ENCODE data around the gene DDRGK1. TPM values are rescaled to one million over a fixed set of nuclear protein-coding genes. Genes with fewer than 3 reads are reported as not detected.

Gene DDRGK1
- total and polyA plus RNA-seq, 7 donors: 36.6 to 82.2 (median 49.7) TPM

- intact Hi-C loops (cut with DNase I): loop anchor here in 1 of 2 donors (5.0 kb wide), 1 partner anchor 128 kb away; no protein-coding TSS in a partner anchor
- ATAC-seq (no peak), DNase-seq (no peak)
- 80 to 86% (median 84%) methylated on average over 2 of the region's 2 CpGs for WGBS, 3 donors
- TF ChIP-seq, protein P1, sequence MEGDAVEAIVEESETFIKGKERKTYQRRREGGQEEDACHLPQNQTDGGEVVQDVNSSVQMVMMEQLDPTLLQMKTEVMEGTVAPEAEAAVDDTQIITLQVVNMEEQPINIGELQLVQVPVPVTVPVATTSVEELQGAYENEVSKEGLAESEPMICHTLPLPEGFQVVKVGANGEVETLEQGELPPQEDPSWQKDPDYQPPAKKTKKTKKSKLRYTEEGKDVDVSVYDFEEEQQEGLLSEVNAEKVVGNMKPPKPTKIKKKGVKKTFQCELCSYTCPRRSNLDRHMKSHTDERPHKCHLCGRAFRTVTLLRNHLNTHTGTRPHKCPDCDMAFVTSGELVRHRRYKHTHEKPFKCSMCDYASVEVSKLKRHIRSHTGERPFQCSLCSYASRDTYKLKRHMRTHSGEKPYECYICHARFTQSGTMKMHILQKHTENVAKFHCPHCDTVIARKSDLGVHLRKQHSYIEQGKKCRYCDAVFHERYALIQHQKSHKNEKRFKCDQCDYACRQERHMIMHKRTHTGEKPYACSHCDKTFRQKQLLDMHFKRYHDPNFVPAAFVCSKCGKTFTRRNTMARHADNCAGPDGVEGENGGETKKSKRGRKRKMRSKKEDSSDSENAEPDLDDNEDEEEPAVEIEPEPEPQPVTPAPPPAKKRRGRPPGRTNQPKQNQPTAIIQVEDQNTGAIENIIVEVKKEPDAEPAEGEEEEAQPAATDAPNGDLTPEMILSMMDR (IDR thresholded peaks at IDR 0.05): no peak
- H3K4me3 ChIP-seq: no peak overlapping the region
- H3K9me3 ChIP-seq: no peaks in the 10 kb centered on the region
- H3K27ac ChIP-seq: no peak overlapping the region
- peaks cover 0 to 11% (median 5%) of the 10 kb centered on the region in 3 donors for H3K27me3 ChIP-seq (ENCODE audit: insufficient read depth in 3 of 3, low read length in 2 of 3)
- peaks cover 12% of the 10 kb centered on the region for H3K4me1 ChIP-seq
- H3K36me3 ChIP-seq (ENCODE audit: insufficient read depth in 1 of 2, low read depth in 1 of 2): no peaks in the 10 kb centered on the region
Observed at GRCh38 chr20:3245156-3245555, 40.7 kb upstream of the DDRGK1 start.

GRCh38 chr20:3244613-3245012 lies 40.1 kb upstream of the DDRGK1 start:
- no peak for ATAC-seq
- Histone ChIP-seq H3K9me3 (no peaks in the 10 kb centered on the region), H3K4me1 (peaks cover 16% of the 10 kb centered on the region), H3K36me3 (ENCODE audit: insufficient read depth in 1 of 2, low read depth in 1 of 2) (no peaks in the 10 kb centered on the region), H3K27me3 (ENCODE audit: insufficient read depth in 3 of 3, low read length in 2 of 3) (peaks cover 0 to 16% (median 6%) of the 10 kb centered on the region in 3 donors), H3K27ac (no peak overlapping the region), H3K4me3 (no peak overlapping the region)
- DNase-seq: no peak
- intact Hi-C loops (cut with DNase I): loop anchor here in 1 of 2 donors (5.0 kb wide), 1 partner anchor 127 kb away; no protein-coding TSS in a partner anchor
- TF ChIP-seq, protein P1 (IDR thresholded peaks at IDR 0.05): no peak
- 73 to 86% (median 83%) methylated on average over 1 of the region's 1 CpG for WGBS, 3 donors

GRCh38 chr20:3243718-3244358 lies 39.4 kb upstream of the DDRGK1 start:
- Histone ChIP-seq H3K9me3 (no peaks in the 10 kb centered on the region), H3K27me3 (ENCODE audit: insufficient read depth in 3 of 3, low read length in 2 of 3) (peaks cover 0 to 24% (median 13%) of the 10 kb centered on the region in 3 donors), H3K36me3 (ENCODE audit: insufficient read depth in 1 of 2, low read depth in 1 of 2) (no peaks in the 10 kb centered on the region), H3K4me1 (peaks cover 13% of the 10 kb centered on the region), H3K4me3 (no peak overlapping the region), H3K27ac (no peak overlapping the region)
- ATAC-seq (no peak), DNase-seq (no peak)
- 59 to 64% (median 60%) methylated on average over 11 of the region's 11 CpGs for WGBS, 3 donors
- TF ChIP-seq, protein P1 (IDR thresholded peaks at IDR 0.05): no peak
- intact Hi-C loops (cut with DNase I): no loop called here

DNA sequence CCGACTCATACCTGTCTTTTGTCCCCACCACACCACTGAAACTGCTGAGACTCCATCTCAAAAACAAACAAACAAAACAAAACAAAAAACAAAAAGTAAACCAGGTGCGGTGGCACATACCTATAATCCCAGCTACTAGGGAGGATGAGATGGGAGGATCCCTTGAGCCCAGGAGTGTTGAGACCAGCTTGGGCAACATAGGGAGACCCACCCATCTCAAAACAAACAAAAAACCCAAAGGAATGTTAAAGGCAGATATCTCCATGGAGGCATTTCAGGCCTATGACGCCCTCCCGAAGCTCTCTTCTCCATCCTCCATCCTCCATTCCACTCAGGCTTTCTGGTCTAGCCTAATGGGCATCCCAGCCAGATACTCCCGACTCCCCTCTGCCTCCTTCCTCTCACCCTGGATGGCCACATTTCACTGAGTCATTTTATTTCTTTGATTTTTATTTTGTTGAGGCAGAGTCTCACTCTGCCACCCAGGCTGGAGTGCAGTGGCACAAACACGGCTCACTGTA lies 37.8 kb upstream of the DDRGK1 start:
- TF ChIP-seq, protein P1 (IDR thresholded peaks at IDR 0.05): no peak
- peaks cover 6% of the 10 kb centered on the region for H3K4me1 ChIP-seq
- no peaks in the 10 kb centered on the region for H3K9me3 ChIP-seq
- ATAC-seq (no peak), DNase-seq (no peak)
- H3K4me3 ChIP-seq: no peak overlapping the region
- intact Hi-C loops (cut with DNase I): no loop called here
- WGBS, 3 donors: 60 to 66% (median 65%) methylated on average over 6 of the region's 6 CpGs
- peaks cover 0 to 38% (median 26%) of the 10 kb centered on the region in 3 donors for H3K27me3 ChIP-seq (ENCODE audit: insufficient read depth in 3 of 3, low read length in 2 of 3)
- H3K36me3 ChIP-seq (ENCODE audit: insufficient read depth in 1 of 2, low read depth in 1 of 2): no peaks in the 10 kb centered on the region
- H3K27ac ChIP-seq: no peak overlapping the region
